ENCODE results near the gene TRABD.
A peak's percentile ranks its signal among the peaks of the same experiment; 100 is the strongest.
"Not testable (repeated sequence)": the region's sequence is repeated elsewhere in the genome, so short reads cannot be mapped to it uniquely, and the experiment has no call there.

Gene TRABD

GRCh38 chr22:50204571-50204970 lies 18.9 kb downstream of the TRABD start:
- in situ Hi-C loops (cut with MboI; ENCODE audit: low pct_unique_long_range_greater_than_20kb, low sequenced_read_pairs, unreplicated experiment), result loop anchor here (10.0 kb wide), 1 partner anchor 60 kb away; no protein-coding TSS in a partner anchor
- DNase-seq (ENCODE audit: low spot score), result no peak
- no peak for TF ChIP-seq CTCF (IDR thresholded peaks at IDR 0.05; ENCODE audit: extremely low read depth, insufficient read depth, missing control alignments)

GRCh38 chr22:50204998-50205397 lies 19.3 kb downstream of the TRABD start:
- in situ Hi-C loops (cut with MboI; ENCODE audit: low pct_unique_long_range_greater_than_20kb, low sequenced_read_pairs, unreplicated experiment), result loop anchor here (10.0 kb wide), 1 partner anchor 60 kb away; no protein-coding TSS in a partner anchor
- DNase-seq (ENCODE audit: low spot score), result not testable (repeated sequence)

- in situ Hi-C loops (cut with MboI; ENCODE audit: low pct_unique_long_range_greater_than_20kb, low sequenced_read_pairs, unreplicated experiment), result loop anchor here (10.0 kb wide), 1 partner anchor 61 kb away; no protein-coding TSS in a partner anchor
- DNase-seq (ENCODE audit: low spot score), result no peak
- no peak for TF ChIP-seq CTCF (IDR thresholded peaks at IDR 0.05; ENCODE audit: extremely low read depth, insufficient read depth, missing control alignments)
These were observed 20.3 kb downstream of the TRABD start for GRCh38 chr22:50205781-50206569.

GRCh38 chr22:50206599-50206998 lies 20.9 kb downstream of the TRABD start:
- TF ChIP-seq CTCF (IDR thresholded peaks at IDR 0.05; ENCODE audit: extremely low read depth, insufficient read depth, missing control alignments), result peak; percentile 45
- in situ Hi-C loops (cut with MboI; ENCODE audit: low pct_unique_long_range_greater_than_20kb, low sequenced_read_pairs, unreplicated experiment), result loop anchor here (10.0 kb wide), 1 partner anchor 62 kb away; no protein-coding TSS in a partner anchor
- DNase-seq (ENCODE audit: low spot score), result no peak

DNA sequence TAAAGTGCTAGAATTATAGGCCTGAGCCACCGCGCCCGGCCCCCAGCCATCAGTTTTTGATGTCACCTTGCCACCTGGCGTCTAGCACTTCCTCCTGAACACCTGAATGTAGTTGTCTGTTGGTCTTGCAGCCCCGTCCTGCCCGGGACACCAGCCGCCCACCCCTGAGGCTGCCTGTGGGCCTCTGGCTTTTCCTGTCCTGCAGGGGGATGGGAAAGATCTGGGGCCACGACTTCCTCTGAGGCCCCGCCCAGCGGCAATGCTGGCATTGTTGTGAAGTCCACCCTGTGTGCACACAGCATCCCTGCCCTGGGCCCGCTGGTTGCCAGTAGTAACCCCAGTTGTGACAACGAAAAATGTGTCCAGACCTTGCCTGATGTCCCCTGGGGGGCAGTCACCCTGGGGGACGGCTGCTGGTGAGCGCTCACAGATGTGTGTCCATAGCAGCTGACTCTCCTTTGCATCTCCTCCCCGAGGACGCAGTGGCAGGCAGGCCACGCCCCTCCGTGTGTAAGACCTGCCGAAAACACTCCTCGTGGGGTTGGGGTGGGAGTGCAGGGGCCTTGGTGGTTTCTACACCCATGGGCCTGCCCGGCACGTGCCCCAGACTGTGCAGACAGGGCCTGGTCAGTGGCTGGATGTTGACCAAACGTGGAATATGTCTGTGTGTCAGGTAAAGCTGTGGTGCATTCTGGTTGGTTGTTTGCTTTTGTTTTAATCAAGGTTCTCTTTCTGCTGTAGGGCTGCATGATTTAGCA lies 21.8 kb downstream of the TRABD start:
- TF ChIP-seq CTCF (IDR thresholded peaks at IDR 0.05; ENCODE audit: extremely low read depth, insufficient read depth, missing control alignments), result no peak
- in situ Hi-C loops (cut with MboI; ENCODE audit: low pct_unique_long_range_greater_than_20kb, low sequenced_read_pairs, unreplicated experiment), result loop anchor here (10.0 kb wide), 1 partner anchor 63 kb away; no protein-coding TSS in a partner anchor
- no peak for DNase-seq (ENCODE audit: low spot score)

- in situ Hi-C loops (cut with MboI; ENCODE audit: low pct_unique_long_range_greater_than_20kb, low sequenced_read_pairs, unreplicated experiment), result loop anchor here (10.0 kb wide), 1 partner anchor 64 kb away; no protein-coding TSS in a partner anchor
- TF ChIP-seq CTCF (IDR thresholded peaks at IDR 0.05; ENCODE audit: extremely low read depth, insufficient read depth, missing control alignments), result no peak
These were observed 22.8 kb downstream of the TRABD start for GRCh38 chr22:50208430-50208938.

More at GRCh38 chr22:50208430-50208938, 22.8 kb downstream of the TRABD start:
- DNase-seq (ENCODE audit: low spot score), result no peak
